ENCODE data around the gene HELZ.
A peak's percentile ranks its signal among the peaks of the same experiment; 100 is the strongest.
"Not testable (repeated sequence)": the region's sequence is repeated elsewhere in the genome, so short reads cannot be mapped to it uniquely, and the experiment has no call there.

HELZ gene

GRCh38 chr17:67245073-67245693, at the start of gene HELZ:
Gene HELZ (minus strand): TSS chr17:67245196. CDS start chr17:67218804, 26,392 bp downstream.
- peak; percentile 70 to 80 for DNase-seq

- peak; percentile 66 to 74 for DNase-seq
Observed at GRCh38 chr17:67293251-67294203, 48.5 kb upstream of the HELZ start.

- no peak for DNase-seq
Observed at GRCh38 chr17:67290711-67291291, 45.8 kb upstream of the HELZ start.

- DNase-seq: no peak
Observed at GRCh38 chr17:67290244-67290643, 45.2 kb upstream of the HELZ start.

- DNase-seq: no peak
Observed at GRCh38 chr17:67289181-67289876, 44.3 kb upstream of the HELZ start.

- not testable (repeated sequence) for DNase-seq
Observed at GRCh38 chr17:67286826-67287225, 41.8 kb upstream of the HELZ start.

GRCh38 chr17:67285360-67285759, 40.4 kb upstream of the HELZ start:
- DNase-seq: no peak

GRCh38 chr17:67283731-67284516, 38.9 kb upstream of the HELZ start:
- DNase-seq: no peak

GRCh38 chr17:67281743-67282142, 36.7 kb upstream of the HELZ start:
- DNase-seq: no peak

GRCh38 chr17:67281053-67281452, 36.1 kb upstream of the HELZ start:
- no peak for DNase-seq

GRCh38 chr17:67280279-67280678, 35.3 kb upstream of the HELZ start:
- no peak for DNase-seq

GRCh38 chr17:67279115-67279514, 34.1 kb upstream of the HELZ start:
- no peak for DNase-seq

GRCh38 chr17:67278363-67278762, 33.4 kb upstream of the HELZ start:
- DNase-seq: no peak

- no peak for DNase-seq
Observed at GRCh38 chr17:67276075-67276474, 31.1 kb upstream of the HELZ start.

GRCh38 chr17:67274466-67274865, 29.5 kb upstream of the HELZ start:
- DNase-seq: no peak

GRCh38 chr17:67273900-67274299, 28.9 kb upstream of the HELZ start:
- no peak for DNase-seq

- DNase-seq: no peak
Observed at GRCh38 chr17:67272312-67273047, 27.5 kb upstream of the HELZ start.

GRCh38 chr17:67271187-67271586, 26.2 kb upstream of the HELZ start:
- DNase-seq: not testable (repeated sequence)

GRCh38 chr17:67270416-67270815, 25.4 kb upstream of the HELZ start:
- DNase-seq: no peak

- DNase-seq: no peak
Observed at GRCh38 chr17:67266496-67266895, 21.5 kb upstream of the HELZ start.

GRCh38 chr17:67265436-67266019, 20.5 kb upstream of the HELZ start:
- no peak for DNase-seq
